A172 (cell line): ENCODE data around the gene HAL. TPM values are rescaled to one million over a fixed set of nuclear protein-coding genes. Genes with fewer than 3 reads are reported as not detected.

Experiments used
- DNase-seq: peaks from one replicate; pipeline ENCODE4 v3.0.0-alpha.2; 2015; ENCODE audit warnings: low spot score
- total RNA-seq: library from RNA; depleted of rRNA; stranded (reverse); fragments of >200 nt; shearing (Covaris generic); gene quantifications from 2 replicates; pipeline ENCODE4 v1.2.3, GENCODE V29; 2014; rRNA removed

Gene HAL
- total RNA-seq, 1 experiment from 2014 or later, result not detected

DNA sequence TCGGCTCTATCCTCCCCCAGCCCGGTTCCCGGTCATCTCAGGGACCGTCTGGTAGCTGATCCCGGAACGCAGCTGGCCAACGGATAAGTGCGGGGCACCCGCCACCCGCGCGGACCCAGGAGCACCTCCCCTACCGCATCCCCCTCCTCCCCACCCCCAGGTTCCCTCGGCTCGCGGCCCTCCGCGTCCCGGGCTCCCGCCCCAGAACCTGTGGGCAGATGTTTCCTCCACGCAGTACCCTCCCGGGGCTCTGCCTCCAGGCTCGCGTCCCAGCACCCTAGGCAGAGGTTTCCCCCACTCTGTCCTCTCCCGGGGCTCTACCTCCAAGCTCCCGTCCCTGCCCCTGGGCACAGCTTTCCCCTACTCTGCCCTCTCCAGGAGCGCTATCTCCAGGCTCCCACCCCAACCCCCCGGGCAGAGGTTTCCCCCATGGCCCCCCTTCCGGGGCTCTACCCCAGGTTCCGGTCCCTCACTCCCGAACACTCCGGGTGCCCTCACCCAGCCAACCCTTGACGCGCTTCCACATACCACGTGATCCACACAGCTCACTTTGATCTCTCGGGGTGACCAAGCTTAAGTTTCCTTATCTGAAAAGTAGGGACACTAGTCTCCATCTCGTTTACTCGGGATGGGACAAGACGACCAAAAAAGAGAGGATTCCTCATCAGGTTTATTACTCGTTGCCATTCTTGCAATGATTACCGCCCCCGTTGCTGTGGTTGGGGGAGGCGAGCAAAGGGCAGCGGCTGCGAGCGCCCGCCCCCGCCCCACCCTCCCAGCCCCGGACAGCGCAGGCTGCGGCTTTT is 53.4 kb downstream of the HAL start, which contains the start of gene CCDC38:
Gene CCDC38 (minus strand): TSS at position 91 of the 806 bp plus-strand sequence. CDS start 6,105 bp downstream, outside the sequence.
- peak; percentile 75 for DNase-seq

GRCh38 chr12:95942101-95942523 is 54.0 kb downstream of the HAL start:
- DNase-seq, result peak; percentile 3

DNA sequence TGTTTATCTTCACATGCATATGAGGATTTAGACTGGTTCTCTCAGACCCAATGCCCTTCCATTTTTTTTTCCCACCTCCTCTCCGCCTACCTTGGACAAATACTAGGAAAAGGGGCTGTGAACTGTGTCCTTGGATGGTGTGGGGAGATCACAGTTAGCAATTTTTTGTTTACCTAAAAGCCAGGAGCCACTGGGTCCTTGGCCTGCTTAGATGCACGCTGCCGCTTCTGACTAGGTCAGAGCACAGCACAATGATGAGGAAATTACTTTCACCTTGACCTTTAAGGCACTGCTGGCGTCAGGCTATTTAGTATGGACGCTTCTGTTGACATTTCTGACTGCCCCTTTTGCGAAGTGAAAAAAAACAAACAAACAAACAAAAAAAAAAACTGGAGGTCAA is 55.6 kb downstream of the HAL start:
- DNase-seq, result no peak

Other genes starting within 250 kb of the HAL start
- gene NTN4, start 205.6 kb downstream of the HAL start, total RNA-seq, result 9.9 and 14.1 TPM in 2 replicates
- 34.3 and 54.8 TPM in 2 replicates for gene SNRPF, start 137.4 kb downstream of the HAL start, total RNA-seq
- gene CCDC38, start 53.7 kb downstream of the HAL start, total RNA-seq, result 0.07 TPM in 1 of 2 replicates, not detected in the other
- 0.65 and 0.79 TPM in 2 replicates for gene AMDHD1, start 53.0 kb downstream of the HAL start, total RNA-seq
- 87.0 and 92.3 TPM in 2 replicates for gene LTA4H, start 39.2 kb upstream of the HAL start, total RNA-seq
- gene ELK3, start 198.0 kb upstream of the HAL start, total RNA-seq, result 30.9 TPM in 2 replicates